PC-3 (cell line): ENCODE data around the gene PRDM5. TPM values are rescaled to one million over a fixed set of nuclear protein-coding genes. Genes with fewer than 3 reads are reported as not detected.

ENCODE experiments used
- ATAC-seq: fragments of 200-7000 bp; cut with Tn5 transposase; 2 replicates; pipeline ENCODE4 v1.9.1; 2020; ENCODE audit warnings: mild to moderate bottlenecking, moderate library complexity
- BruUV-seq: library from RNA; stranded (reverse); fragments of 400-500 nt; replicated peaks from 2 replicates; lab custom pipeline; 2021; lab: Mats Ljungman, UMichigan
- CTCF ChIA-PET: fragments of 300-600 bp; sonication (Branson Sonifier 250); formaldehyde crosslinking; loops from one replicate; lab custom pipeline; 2022; ENCODE audit warnings: antibody characterized with exemption; lab: Charles Lee
- POLR2A ChIA-PET: fragments of 300-600 bp; sonication (Branson Sonifier 250); formaldehyde crosslinking; loops from one replicate; lab custom pipeline; 2022; ENCODE audit warnings: antibody characterized with exemption; ENCODE audit not compliant: unreplicated experiment; lab: Charles Lee
- DNase-seq: peaks from one replicate; pipeline ENCODE4 v3.0.0-alpha.2; 2015
- H2AFZ ChIP-seq: fragments of 300-600 bp; sonication (generic); 2 replicates; pipeline ENCODE4 v1.6.0; 2016; ENCODE audit warnings: antibody characterized with exemption, low read length
- H3F3A ChIP-seq: fragments of 300-600 bp; sonication (generic); one replicate; pipeline ENCODE4 v1.6.0; 2017; ENCODE audit warnings: antibody characterized with exemption, low read length, control low read depth, mild to moderate bottlenecking; ENCODE audit not compliant: unreplicated experiment
- H3K27ac ChIP-seq: fragments of 300-600 bp; sonication (generic); 2 replicates; pipeline ENCODE4 v1.5.1; 2016; ENCODE audit warnings: mild to moderate bottlenecking, low read length
- H3K27me3 ChIP-seq: fragments of 300-600 bp; sonication (generic); 2 replicates; pipeline ENCODE4 v1.6.1; 2016; ENCODE audit warnings: low read length, mixed read lengths
- H3K36me3 ChIP-seq: fragments of 300-600 bp; sonication (generic); 2 replicates; pipeline ENCODE4 v1.6.1; 2016; ENCODE audit warnings: low read depth, mixed run types, low read length, mixed read lengths
- H3K4me1 ChIP-seq: fragments of 300-600 bp; sonication (generic); 2 replicates; pipeline ENCODE4 v1.5.1; 2016; ENCODE audit warnings: low read length; ENCODE audit not compliant: insufficient read depth
- H3K4me2 ChIP-seq: fragments of 300-600 bp; sonication (generic); 2 replicates; pipeline ENCODE4 v1.6.0; 2016; ENCODE audit warnings: low read length
- H3K4me3 ChIP-seq: fragments of 300-600 bp; sonication (generic); 2 replicates; pipeline ENCODE4 v1.5.1; 2016; ENCODE audit warnings: mild to moderate bottlenecking, low read length, mixed read lengths
- H3K79me2 ChIP-seq: fragments of 300-600 bp; sonication (generic); 2 replicates; pipeline ENCODE4 v1.6.1; 2017; ENCODE audit warnings: low read length, mixed read lengths
- H3K9ac ChIP-seq: fragments of 300-600 bp; sonication (generic); 2 replicates; pipeline ENCODE4 v1.6.0; 2016; ENCODE audit warnings: mild to moderate bottlenecking, low read length
- H3K9me2 ChIP-seq: fragments of 300-600 bp; sonication (generic); replicated peaks from 2 replicates; pipeline ENCODE4 v1.6.1; 2016; ENCODE audit warnings: mixed run types, low read length, mixed read lengths
- H3K9me3 ChIP-seq: fragments of 300-600 bp; sonication (generic); 2 replicates; pipeline ENCODE4 v1.6.1; 2016; ENCODE audit warnings: low read length, mixed read lengths
- H4K20me1 ChIP-seq: fragments of 300-600 bp; sonication (generic); 2 replicates; pipeline ENCODE4 v1.6.1; 2016; ENCODE audit warnings: low read length, mixed read lengths
- CTCF ChIP-seq: fragments of 300-600 bp; sonication (generic); conservative IDR thresholded peaks from 2 replicates; pipeline ENCODE4 v1.5.1; 2017; ENCODE audit warnings: antibody characterized with exemption, low read depth, mild to moderate bottlenecking, low read length
- EZH2 ChIP-seq: fragments of 300-600 bp; sonication (generic); IDR thresholded peaks from one replicate; pipeline ENCODE4 v1.6.1; 2017; ENCODE audit warnings: antibody characterized with exemption, mild to moderate bottlenecking, low read length; ENCODE audit not compliant: unreplicated experiment
- EZH2phosphoT487 ChIP-seq: fragments of 300-600 bp; sonication (generic); IDR thresholded peaks from 2 replicates; pipeline ENCODE4 v1.6.1; 2018; ENCODE audit warnings: mild to moderate bottlenecking, antibody characterized with exemption, low read length, borderline replicate concordance
- intact Hi-C: fragments of 100-400 bp; cut with micrococcal nuclease; formaldehyde crosslinking; loops from 2 replicates; pipeline ENCODE4 v1.9.0; 2023
- total RNA-seq: library from RNA; depleted of rRNA; stranded (reverse); fragments of >200 nt; gene quantifications from 2 replicates; pipeline ENCODE4 v1.2.3, GENCODE V29; 2014

Gene PRDM5
- total RNA-seq, 1 experiment from 2014 or later, result 2.4 TPM

GRCh38 chr4:120824946-120825345 is 97.6 kb downstream of the PRDM5 start:
- no TSS peak for BruUV-seq
- DNase-seq, result no peak
- Histone ChIP-seq H3K4me1 (peaks cover 16% of the 10 kb centered on the region), H3K4me2 (no peak overlapping the region), H3K27me3 (no peaks in the 10 kb centered on the region), H3K4me3 (no peak overlapping the region), H4K20me1 (no peaks in the 10 kb centered on the region), H3K9ac (no peak overlapping the region), H3K79me2 (no peaks in the 10 kb centered on the region), H3K9me2 (no peaks in the 10 kb centered on the region), H3K9me3 (no peaks in the 10 kb centered on the region), H3F3A (no peaks in the 10 kb centered on the region), H3K27ac (no peak overlapping the region), H3K36me3 (no peaks in the 10 kb centered on the region), H2AFZ (no peak overlapping the region)
- TF ChIP-seq CTCF (no peak), EZH2 (no peak), EZH2phosphoT487 (no peak)
- intact Hi-C loops, result no loop called here
- ChIA-PET CTCF (no interaction called here), POLR2A (no interaction called here)
- no peak for ATAC-seq

GRCh38 chr4:120821977-120822376 is 100.5 kb downstream of the PRDM5 start:
- CTCF ChIA-PET, result no interaction called here
- Histone ChIP-seq H3K4me3 (no peak overlapping the region), H3K27ac (no peak overlapping the region), H3F3A (no peaks in the 10 kb centered on the region), H3K27me3 (no peaks in the 10 kb centered on the region), H3K9ac (no peak overlapping the region), H2AFZ (no peak overlapping the region), H3K9me3 (no peaks in the 10 kb centered on the region), H3K36me3 (no peaks in the 10 kb centered on the region), H4K20me1 (no peaks in the 10 kb centered on the region), H3K4me2 (no peak overlapping the region), H3K79me2 (no peaks in the 10 kb centered on the region), H3K4me1 (peaks cover 10% of the 10 kb centered on the region), H3K9me2 (no peaks in the 10 kb centered on the region)
- intact Hi-C loops, result no loop called here
- DNase-seq, result no peak
- POLR2A ChIA-PET, result no interaction called here
- TF ChIP-seq EZH2phosphoT487 (no peak), CTCF (no peak), EZH2 (no peak)
- ATAC-seq, result no peak
- BruUV-seq, result no TSS peak

- H3K9me2 ChIP-seq, result no peaks in the 10 kb centered on the region
- no peaks in the 10 kb centered on the region for H4K20me1 ChIP-seq
- no peaks in the 10 kb centered on the region for H3K27me3 ChIP-seq
- no peak for TF ChIP-seq EZH2phosphoT487
- no peak for TF ChIP-seq CTCF
- TF ChIP-seq EZH2, result no peak
- POLR2A ChIA-PET, result no interaction called here
- no peaks in the 10 kb centered on the region for H3K9me3 ChIP-seq
- intact Hi-C loops, result no loop called here
- H3K36me3 ChIP-seq, result no peaks in the 10 kb centered on the region
- no peak overlapping the region for H3K9ac ChIP-seq
- H3F3A ChIP-seq, result no peaks in the 10 kb centered on the region
- CTCF ChIA-PET, result no interaction called here
- no peak overlapping the region for H2AFZ ChIP-seq
- ATAC-seq (no peak), DNase-seq (no peak)
- H3K4me2 ChIP-seq, result no peak overlapping the region
- H3K27ac ChIP-seq, result no peak overlapping the region
- no peak overlapping the region for H3K4me3 ChIP-seq
- no TSS peak for BruUV-seq
- H3K4me1 ChIP-seq, result peaks cover under 1% of the 10 kb centered on the region; the same call in 1 of the 2 replicates
- no peaks in the 10 kb centered on the region for H3K79me2 ChIP-seq
These were observed 101.5 kb downstream of the PRDM5 start for GRCh38 chr4:120821029-120821428.
